GM11168 (cell line): Measurements from ENCODE around the gene NYNRIN.

ENCODE experiments used
- in situ Hi-C: fragments of 300-500 bp; cut with MboI; formaldehyde crosslinking; loops from one replicate; pipeline ENCODE4 v1.12.0; 2022; ENCODE audit warnings: low sequenced_read_pairs; ENCODE audit not compliant: unreplicated experiment

Gene NYNRIN

GRCh38 chr14:24409956-24410355 is 11.2 kb downstream of the NYNRIN start:
- in situ Hi-C loops: no loop called here

- in situ Hi-C loops: no loop called here
These were observed 12.9 kb downstream of the NYNRIN start for GRCh38 chr14:24411443-24412389.

- in situ Hi-C loops: no loop called here
These were observed 15.3 kb downstream of the NYNRIN start for GRCh38 chr14:24414077-24414476.

DNA sequence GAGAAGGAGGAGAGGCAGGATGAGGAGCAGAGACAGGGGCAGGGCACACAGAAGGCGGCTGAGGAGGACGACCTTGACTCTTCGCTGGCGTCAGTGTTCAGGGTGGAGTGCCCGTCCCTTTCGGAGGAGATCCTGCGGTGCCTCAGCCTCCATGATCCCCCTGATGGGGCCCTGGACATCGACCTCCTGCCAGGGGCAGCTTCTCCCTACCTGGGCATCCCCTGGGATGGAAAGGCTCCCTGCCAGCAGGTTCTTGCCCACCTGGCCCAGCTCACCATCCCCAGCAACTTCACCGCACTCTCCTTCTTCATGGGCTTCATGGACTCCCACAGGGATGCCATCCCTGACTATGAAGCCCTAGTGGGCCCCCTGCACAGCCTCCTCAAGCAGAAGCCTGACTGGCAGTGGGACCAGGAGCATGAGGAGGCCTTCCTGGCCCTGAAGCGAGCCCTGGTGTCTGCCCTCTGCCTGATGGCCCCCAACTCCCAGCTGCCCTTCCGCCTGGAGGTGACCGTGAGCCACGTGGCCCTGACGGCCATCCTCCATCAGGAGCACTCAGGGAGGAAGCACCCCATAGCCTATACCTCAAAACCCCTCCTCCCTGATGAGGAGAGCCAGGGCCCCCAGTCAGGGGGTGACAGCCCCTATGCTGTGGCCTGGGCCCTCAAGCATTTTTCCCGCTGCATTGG is 16.1 kb downstream of the NYNRIN start:
- in situ Hi-C loops: no loop called here

DNA sequence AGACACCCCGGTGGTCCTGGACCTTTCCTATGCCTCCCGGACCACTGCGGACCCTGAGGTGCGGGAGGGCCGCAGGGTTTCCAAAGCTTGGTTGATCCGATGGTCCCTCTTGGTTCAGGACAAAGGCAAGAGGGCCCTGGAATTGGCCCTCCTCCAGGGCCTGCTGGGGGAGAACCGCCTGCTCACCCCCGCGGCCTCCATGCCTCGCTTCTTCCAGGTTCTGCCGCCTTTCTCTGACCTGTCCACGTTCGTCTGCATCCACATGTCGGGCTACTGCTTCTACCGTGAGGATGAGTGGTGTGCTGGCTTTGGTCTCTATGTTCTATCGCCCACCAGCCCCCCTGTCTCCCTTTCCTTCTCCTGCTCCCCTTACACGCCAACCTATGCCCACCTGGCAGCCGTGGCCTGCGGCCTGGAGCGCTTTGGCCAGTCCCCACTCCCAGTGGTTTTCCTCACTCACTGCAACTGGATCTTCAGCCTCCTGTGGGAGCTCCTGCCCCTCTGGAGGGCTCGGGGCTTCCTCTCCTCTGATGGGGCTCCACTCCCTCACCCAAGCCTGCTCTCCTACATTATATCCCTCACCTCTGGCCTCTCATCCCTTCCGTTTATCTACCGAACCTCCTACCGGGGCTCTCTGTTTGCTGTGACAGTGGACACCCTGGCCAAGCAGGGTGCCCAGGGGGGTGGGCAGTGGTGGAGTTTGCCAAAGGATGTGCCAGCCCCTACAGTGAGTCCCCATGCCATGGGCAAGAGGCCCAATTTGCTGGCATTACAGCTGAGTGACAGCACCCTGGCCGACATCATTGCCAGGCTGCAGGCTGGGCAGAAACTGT is 16.8 kb downstream of the NYNRIN start:
- in situ Hi-C loops: no loop called here

DNA sequence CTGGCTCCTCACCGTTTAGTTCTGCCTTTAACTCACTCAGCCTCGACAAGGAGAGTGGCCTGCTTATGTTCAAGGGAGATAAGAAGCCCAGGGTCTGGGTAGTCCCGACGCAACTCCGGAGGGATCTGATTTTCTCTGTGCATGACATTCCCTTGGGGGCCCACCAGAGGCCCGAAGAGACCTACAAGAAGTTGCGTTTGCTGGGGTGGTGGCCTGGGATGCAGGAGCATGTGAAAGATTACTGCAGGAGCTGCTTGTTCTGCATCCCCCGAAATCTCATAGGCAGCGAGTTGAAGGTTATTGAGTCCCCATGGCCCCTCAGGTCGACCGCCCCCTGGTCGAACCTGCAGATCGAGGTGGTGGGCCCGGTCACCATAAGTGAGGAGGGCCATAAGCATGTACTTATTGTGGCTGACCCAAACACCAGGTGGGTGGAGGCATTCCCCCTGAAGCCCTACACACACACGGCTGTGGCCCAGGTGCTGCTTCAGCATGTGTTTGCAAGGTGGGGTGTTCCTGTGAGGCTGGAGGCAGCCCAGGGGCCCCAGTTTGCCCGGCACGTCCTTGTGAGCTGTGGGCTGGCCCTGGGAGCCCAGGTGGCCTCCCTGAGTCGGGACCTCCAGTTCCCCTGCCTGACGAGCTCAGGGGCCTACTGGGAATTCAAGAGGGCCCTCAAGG is 17.6 kb downstream of the NYNRIN start:
- in situ Hi-C loops: no loop called here

DNA sequence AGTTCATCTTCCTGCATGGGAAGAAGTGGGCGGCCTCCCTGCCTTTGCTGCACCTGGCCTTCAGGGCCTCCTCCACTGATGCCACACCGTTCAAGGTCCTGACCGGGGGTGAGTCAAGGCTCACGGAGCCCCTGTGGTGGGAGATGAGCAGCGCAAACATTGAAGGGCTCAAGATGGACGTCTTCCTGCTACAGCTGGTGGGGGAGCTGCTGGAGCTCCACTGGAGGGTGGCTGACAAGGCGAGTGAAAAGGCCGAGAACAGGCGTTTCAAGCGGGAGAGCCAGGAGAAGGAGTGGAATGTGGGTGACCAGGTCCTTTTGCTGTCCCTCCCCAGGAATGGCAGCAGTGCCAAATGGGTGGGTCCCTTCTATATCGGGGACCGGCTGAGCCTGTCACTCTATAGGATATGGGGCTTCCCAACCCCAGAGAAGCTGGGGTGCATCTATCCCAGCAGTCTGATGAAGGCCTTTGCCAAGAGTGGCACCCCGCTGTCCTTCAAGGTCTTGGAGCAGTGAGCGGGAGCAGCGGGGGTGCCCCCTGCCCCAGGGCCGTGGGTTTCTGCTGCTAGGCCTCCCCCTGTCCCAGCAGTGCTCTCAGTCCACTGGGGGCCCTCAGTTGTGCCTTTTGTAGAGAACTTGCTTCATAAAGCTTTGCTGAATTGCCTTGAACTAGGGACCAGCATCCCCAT is 18.3 kb downstream of the NYNRIN start:
- in situ Hi-C loops: no loop called here

- in situ Hi-C loops: no loop called here
These were observed 19.2 kb downstream of the NYNRIN start for GRCh38 chr14:24417832-24418491.

DNA sequence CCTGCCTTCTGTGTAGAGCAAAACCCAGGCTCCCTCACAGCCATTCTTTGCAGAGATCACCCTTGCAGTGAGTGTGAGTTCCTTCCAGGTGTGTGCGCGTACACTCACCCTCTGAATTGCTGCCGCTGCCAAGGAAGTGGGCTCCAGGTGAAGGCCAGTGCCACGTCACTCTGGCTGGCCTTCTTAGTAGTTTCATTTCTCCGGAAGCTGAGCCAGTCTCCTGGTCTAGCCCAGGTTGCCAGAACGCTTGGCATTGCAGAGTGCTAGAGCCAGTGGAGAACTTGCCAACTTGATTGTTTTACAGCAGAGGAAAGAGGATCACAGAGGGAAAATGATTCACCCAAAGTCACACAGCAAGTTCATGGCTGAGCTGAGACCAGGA is 19.7 kb downstream of the NYNRIN start:
- in situ Hi-C loops: no loop called here

DNA sequence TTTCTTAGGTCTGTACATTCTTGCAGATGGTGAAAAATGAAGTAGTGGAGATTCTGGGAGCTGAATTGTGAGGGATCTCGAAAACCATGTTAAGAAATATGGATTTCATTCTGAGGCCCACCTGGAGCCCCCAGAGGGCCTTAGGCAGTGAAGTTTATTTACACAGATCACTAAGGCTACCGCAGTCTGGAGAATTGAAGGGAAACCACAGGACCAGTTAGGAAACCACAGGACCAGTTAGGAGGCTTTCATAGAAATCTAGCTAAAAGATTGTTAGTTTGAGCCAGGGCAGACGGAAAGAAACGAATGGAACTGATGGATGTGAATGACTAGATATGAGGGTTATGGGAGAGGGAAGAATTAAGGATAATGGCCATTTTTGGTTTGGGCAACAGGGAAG is 23.5 kb downstream of the NYNRIN start:
- in situ Hi-C loops: no loop called here

- in situ Hi-C loops: no loop called here
These were observed 24.1 kb downstream of the NYNRIN start for GRCh38 chr14:24422694-24423601.

GRCh38 chr14:24425704-24426103 is 26.9 kb downstream of the NYNRIN start:
- in situ Hi-C loops: no loop called here

DNA sequence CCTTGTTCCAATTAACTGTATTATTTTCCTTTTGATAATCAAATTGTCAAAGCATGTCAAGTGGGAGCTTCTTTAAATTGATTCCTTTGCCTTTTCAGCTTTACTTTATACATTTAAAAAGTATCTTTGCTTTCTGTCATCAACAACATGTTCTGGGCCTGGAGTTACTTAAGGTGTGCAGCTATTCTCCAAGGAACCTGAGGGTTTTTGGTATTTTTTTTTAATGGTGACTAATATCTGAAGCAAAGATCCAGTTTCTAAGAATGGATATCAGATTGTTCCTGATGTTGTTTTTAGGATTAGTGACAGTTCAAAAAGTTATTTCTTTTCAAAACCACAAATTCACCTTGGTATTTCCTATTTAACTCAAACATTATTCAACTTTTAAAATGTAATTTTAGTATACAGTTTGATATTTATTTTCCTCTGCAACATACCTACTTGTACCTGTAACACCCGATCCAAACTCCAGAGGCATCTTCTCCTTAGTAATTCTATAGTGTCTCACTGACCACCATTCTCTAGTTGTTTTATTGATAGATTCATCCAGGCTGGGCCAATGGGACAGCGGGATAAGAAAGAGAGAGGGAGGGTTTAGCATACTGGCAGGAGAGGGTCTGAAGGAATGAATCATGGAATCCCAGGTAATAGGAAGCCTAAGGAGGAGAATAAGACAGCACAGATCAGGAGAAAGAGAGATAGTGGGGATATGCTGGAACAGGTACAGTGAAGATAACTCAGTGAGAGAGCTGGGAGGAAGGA is 27.5 kb downstream of the NYNRIN start:
- in situ Hi-C loops: no loop called here

DNA sequence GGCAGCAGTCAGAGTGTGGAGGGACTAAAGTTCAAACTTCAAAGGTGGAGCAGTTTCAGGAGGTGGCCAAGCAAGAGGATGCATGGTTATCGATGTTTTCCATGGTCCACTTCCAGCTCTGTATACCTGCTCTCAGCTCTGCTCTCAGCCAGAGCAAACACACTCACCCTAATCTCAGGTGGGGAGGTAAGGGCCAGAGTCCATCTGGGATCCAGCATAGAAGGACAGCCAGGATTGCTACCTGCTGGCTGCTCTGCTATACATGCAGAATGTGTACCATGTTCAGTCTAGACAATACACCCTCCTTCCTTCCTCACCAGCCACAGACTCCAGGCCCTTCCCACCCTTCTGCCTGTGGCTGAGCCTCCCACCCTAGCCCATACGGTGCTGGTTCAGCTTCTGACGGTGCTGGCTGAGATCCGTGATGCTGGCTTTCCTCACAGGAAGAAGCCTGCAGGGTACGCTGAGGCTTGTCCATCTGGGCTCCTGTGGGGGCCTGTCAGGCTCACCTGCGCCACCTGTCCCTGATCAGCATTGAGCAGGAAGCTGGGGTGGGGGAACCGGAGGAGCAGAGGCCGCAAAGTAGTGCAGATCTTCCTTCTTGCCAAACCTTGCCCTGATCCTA is 28.2 kb downstream of the NYNRIN start:
- in situ Hi-C loops: no loop called here

DNA sequence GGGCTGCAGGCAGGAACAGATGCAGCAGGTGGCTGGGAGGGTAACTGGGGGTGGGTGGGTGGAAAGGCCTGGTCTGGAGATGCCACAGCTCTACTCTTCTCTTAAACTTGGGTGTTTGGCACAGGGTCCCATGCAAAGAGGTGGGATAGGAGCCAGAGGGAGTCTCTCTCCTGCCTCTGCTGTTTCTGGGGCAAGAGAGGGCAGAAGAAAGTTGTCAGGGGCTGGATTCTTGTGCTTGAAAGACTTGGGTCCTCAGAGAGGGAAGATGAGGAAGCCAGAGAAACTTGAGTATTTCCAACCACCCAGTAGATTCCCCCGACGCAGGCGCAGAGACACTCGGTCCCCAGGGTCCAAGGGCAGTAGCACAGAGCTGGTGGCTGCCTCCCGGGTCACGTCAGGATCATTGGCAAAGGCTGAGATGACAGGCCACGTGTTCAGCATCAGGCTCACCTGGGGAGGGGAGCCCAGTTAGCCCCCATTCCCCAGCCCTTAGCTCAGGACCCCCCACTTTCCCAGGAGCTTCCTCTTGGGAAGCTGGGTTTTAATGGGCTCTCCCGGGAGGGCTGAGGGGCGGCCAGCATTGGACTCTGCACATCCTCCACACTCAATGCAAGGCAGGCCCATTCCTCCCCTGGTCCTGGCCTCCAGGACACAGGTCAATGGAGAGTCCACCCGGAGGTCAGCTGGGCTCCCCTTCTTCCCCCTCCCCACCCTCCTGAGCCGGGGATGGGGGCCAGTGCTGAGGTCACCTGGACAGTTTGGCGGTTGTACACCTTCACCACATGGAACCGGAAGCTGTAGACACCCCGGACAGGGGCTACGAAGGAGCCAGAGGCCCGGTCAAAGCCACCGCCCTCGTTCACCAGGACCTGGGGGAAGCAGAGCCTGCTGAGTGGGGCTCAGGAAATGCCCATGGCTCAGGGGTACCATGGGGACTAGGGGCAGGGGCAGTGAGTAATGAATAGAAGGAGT is 29.0 kb downstream of the NYNRIN start:
- in situ Hi-C loops: no loop called here
